Measurements from ENCODE around the gene ALAS1. TPM values are rescaled to one million over a fixed set of nuclear protein-coding genes. Genes with fewer than 3 reads are reported as not detected.

The ALAS1 gene
- total and polyA plus RNA-seq, 2 of the 13 experiments (the other 11 are each of a cell fraction or from before 2014, with no cell fraction given), result 36.0 to 43.2 TPM

DNA sequence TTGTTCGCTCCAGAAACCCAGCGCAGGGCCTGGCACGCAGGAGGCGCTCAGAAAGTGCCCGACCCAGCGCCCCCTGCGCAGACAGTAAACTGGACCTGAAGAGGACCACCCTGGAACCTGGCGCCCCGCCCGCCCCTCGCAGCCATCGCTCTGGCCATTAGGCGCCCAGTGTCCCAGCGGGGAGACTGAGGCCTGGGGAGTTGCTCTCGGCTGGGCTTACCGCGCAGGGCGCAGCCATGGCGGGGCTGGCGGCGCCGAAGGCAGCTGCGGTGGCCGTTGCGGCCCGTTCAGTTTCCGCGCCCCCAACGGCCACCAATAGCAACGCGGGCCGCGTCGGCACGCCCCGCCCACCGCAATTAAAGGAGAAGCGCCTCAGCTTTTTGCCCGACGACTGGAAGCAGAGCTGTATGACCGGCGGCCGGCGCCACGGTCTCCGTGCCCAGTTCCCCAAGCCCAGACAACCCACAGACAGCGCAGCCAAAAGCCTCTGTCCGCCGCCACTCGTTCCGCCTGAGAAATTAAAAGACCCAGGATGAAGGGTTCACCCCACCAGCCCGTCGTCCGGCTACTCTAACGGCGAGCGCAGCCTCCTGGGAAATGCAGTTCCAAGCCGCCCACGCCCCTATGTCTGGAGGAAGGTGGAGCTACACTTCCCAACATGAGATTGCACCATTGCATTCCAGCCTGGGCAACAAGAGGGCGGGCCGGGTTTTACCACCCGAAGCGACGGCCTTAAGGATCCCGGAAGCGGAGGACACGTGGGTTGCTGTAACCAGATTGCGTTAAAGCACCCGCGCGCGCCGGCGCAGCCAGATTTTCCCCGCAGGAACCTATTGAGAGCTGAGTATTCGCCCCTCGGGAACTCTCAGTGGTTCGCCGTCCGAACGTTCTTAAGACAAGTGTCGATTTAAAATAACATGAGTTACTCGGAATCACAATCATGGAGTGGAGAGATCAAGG is 43.5 kb upstream of the ALAS1 start, which contains the start of gene POC1A (continued):
- TF ChIP-seq, protein P1, sequence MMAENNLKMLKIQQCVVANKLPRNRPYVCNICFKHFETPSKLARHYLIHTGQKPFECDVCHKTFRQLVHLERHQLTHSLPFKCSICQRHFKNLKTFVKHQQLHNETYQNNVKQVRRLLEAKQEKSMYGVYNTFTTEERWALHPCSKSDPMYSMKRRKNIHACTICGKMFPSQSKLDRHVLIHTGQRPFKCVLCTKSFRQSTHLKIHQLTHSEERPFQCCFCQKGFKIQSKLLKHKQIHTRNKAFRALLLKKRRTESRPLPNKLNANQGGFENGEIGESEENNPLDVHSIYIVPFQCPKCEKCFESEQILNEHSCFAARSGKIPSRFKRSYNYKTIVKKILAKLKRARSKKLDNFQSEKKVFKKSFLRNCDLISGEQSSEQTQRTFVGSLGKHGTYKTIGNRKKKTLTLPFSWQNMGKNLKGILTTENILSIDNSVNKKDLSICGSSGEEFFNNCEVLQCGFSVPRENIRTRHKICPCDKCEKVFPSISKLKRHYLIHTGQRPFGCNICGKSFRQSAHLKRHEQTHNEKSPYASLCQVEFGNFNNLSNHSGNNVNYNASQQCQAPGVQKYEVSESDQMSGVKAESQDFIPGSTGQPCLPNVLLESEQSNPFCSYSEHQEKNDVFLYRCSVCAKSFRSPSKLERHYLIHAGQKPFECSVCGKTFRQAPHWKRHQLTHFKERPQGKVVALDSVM (CRISPR knock-in tag; IDR thresholded peaks at IDR 0.05), result peak; percentile 60
- TF ChIP-seq, protein P2, sequence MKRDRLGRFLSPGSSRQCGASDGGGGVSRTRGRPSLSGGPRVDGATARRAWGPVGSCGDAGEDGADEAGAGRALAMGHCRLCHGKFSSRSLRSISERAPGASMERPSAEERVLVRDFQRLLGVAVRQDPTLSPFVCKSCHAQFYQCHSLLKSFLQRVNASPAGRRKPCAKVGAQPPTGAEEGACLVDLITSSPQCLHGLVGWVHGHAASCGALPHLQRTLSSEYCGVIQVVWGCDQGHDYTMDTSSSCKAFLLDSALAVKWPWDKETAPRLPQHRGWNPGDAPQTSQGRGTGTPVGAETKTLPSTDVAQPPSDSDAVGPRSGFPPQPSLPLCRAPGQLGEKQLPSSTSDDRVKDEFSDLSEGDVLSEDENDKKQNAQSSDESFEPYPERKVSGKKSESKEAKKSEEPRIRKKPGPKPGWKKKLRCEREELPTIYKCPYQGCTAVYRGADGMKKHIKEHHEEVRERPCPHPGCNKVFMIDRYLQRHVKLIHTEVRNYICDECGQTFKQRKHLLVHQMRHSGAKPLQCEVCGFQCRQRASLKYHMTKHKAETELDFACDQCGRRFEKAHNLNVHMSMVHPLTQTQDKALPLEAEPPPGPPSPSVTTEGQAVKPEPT (CRISPR knock-in tag; IDR thresholded peaks at IDR 0.05; ENCODE audit: low read depth), result peak; percentile 96
- peak; percentile 65; the same call in 1 of the 2 replicates for TF ChIP-seq ZSCAN9 (CRISPR knock-in tag; IDR thresholded peaks at IDR 0.05; ENCODE audit: borderline replicate concordance)
- TF ChIP-seq ARNT (IDR thresholded peaks at IDR 0.05), result no peak
- peak; percentile 59; the same call in 1 of the 2 replicates for TF ChIP-seq ZNF331 (CRISPR knock-in tag; IDR thresholded peaks at IDR 0.05)
- peak; percentile 87 for TF ChIP-seq KAT8 (CRISPR knock-in tag; IDR thresholded peaks at IDR 0.05)
- TF ChIP-seq SALL1 (CRISPR knock-in tag; IDR thresholded peaks at IDR 0.05), result peak; percentile 78
- TF ChIP-seq, protein P3, sequence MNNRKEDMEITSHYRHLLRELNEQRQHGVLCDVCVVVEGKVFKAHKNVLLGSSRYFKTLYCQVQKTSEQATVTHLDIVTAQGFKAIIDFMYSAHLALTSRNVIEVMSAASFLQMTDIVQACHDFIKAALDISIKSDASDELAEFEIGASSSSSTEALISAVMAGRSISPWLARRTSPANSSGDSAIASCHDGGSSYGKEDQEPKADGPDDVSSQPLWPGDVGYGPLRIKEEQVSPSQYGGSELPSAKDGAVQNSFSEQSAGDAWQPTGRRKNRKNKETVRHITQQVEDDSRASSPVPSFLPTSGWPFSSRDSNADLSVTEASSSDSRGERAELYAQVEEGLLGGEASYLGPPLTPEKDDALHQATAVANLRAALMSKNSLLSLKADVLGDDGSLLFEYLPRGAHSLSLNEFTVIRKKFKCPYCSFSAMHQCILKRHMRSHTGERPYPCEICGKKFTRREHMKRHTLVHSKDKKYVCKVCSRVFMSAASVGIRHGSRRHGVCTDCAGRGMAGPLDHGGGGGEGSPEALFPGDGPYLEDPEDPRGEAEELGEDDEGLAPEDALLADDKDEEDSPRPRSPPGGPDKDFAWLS (CRISPR knock-in tag; IDR thresholded peaks at IDR 0.05; ENCODE audit: borderline replicate concordance), result no peak
- TF ChIP-seq, protein P4, sequence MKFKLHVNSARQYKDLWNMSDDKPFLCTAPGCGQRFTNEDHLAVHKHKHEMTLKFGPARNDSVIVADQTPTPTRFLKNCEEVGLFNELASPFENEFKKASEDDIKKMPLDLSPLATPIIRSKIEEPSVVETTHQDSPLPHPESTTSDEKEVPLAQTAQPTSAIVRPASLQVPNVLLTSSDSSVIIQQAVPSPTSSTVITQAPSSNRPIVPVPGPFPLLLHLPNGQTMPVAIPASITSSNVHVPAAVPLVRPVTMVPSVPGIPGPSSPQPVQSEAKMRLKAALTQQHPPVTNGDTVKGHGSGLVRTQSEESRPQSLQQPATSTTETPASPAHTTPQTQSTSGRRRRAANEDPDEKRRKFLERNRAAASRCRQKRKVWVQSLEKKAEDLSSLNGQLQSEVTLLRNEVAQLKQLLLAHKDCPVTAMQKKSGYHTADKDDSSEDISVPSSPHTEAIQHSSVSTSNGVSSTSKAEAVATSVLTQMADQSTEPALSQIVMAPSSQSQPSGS (CRISPR knock-in tag; IDR thresholded peaks at IDR 0.05), result peak; percentile 66
- peak; percentile 84 for TF ChIP-seq POLR2G (IDR thresholded peaks at IDR 0.05; ENCODE audit: low read depth, low read length)
- TF ChIP-seq, protein P5, sequence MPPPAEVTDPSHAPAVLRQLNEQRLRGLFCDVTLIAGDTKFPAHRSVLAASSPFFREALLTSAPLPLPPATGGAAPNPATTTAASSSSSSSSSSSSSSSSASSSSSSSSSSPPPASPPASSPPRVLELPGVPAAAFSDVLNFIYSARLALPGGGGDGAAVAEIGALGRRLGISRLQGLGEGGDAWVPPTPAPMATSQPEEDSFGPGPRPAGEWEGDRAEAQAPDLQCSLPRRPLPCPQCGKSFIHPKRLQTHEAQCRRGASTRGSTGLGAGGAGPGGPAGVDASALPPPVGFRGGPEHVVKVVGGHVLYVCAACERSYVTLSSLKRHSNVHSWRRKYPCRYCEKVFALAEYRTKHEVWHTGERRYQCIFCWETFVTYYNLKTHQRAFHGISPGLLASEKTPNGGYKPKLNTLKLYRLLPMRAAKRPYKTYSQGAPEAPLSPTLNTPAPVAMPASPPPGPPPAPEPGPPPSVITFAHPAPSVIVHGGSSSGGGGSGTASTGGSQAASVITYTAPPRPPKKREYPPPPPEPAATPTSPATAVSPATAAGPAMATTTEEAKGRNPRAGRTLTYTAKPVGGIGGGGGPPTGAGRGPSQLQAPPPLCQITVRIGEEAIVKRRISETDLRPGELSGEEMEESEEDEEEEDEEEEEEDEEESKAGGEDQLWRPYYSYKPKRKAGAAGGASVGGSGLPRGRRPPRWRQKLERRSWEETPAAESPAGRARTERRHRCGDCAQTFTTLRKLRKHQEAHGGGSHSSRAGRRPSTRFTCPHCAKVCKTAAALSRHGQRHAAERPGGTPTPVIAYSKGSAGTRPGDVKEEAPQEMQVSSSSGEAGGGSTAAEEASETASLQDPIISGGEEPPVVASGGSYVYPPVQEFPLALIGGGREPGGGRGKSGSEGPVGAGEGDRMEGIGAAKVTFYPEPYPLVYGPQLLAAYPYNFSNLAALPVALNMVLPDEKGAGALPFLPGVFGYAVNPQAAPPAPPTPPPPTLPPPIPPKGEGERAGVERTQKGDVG (CRISPR knock-in tag; IDR thresholded peaks at IDR 0.05; ENCODE audit: borderline replicate concordance), result no peak
- TF ChIP-seq NONO (IDR thresholded peaks at IDR 0.05), result no peak
- peak; percentile 60 for TF ChIP-seq NONO (CRISPR knock-in tag; conservative IDR thresholded peaks at IDR 0.05)
- no peak; the same call in 1 of the 2 replicates for TF ChIP-seq ARID2 (CRISPR knock-in tag; IDR thresholded peaks at IDR 0.05; ENCODE audit: borderline replicate concordance)

All from HepG2 (cell line).